Panc1 (cell line): ENCODE results near the gene LY86.

Experiments used
- POLR2AphosphoS5 ChIP-seq: IDR thresholded peaks from 2 replicates; pipeline ENCODE4 v1.6.1; 2012; ENCODE audit warnings: mild to moderate bottlenecking, low read depth, low read length, moderate library complexity
- TCF7L2 ChIP-seq: IDR thresholded peaks from 2 replicates; pipeline ENCODE4 v1.6.1; 2011; ENCODE audit warnings: mild to moderate bottlenecking, low read depth, low read length, inconsistent platforms
- TF ChIP-seq, protein P1 (sequence below): fragments of 450-650 bp; IDR thresholded peaks from 2 replicates; pipeline ENCODE4 v1.5.1; 2017; ENCODE audit warnings: mild to moderate bottlenecking

GRCh38 chr6:6603317-6603716, 14.8 kb downstream of the LY86 start:
- TF ChIP-seq, protein P1, sequence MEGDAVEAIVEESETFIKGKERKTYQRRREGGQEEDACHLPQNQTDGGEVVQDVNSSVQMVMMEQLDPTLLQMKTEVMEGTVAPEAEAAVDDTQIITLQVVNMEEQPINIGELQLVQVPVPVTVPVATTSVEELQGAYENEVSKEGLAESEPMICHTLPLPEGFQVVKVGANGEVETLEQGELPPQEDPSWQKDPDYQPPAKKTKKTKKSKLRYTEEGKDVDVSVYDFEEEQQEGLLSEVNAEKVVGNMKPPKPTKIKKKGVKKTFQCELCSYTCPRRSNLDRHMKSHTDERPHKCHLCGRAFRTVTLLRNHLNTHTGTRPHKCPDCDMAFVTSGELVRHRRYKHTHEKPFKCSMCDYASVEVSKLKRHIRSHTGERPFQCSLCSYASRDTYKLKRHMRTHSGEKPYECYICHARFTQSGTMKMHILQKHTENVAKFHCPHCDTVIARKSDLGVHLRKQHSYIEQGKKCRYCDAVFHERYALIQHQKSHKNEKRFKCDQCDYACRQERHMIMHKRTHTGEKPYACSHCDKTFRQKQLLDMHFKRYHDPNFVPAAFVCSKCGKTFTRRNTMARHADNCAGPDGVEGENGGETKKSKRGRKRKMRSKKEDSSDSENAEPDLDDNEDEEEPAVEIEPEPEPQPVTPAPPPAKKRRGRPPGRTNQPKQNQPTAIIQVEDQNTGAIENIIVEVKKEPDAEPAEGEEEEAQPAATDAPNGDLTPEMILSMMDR, result no peak
- TF ChIP-seq POLR2AphosphoS5, result no peak
- no peak for TF ChIP-seq TCF7L2
